IPS-15b (cell line): ENCODE measurements around the gene MYLK4.

Source experiments
- H3K27me3 ChIP-seq: one replicate; pipeline ENCODE4 v1.6.1; 2013; ENCODE audit warnings: low read length; ENCODE audit not compliant: control insufficient read depth, insufficient read depth
- H3K36me3 ChIP-seq: one replicate; pipeline ENCODE4 v1.6.1; 2013; ENCODE audit warnings: low read length; ENCODE audit not compliant: control insufficient read depth, insufficient read depth
- H3K4me1 ChIP-seq: one replicate; pipeline ENCODE4 v1.6.1; 2013; ENCODE audit warnings: mild to moderate bottlenecking, low read length; ENCODE audit not compliant: control insufficient read depth, insufficient read depth
- H3K4me3 ChIP-seq: one replicate; pipeline ENCODE4 v1.5.1; 2013; ENCODE audit warnings: low read depth, low read length
- H3K9ac ChIP-seq: one replicate; pipeline ENCODE4 v1.6.1; 2013; ENCODE audit warnings: low read depth, mild to moderate bottlenecking, low read length
- H3K9me3 ChIP-seq: one replicate; pipeline ENCODE4 v1.6.1; 2013; ENCODE audit warnings: mild to moderate bottlenecking, low read length; ENCODE audit not compliant: control insufficient read depth, insufficient read depth

MYLK4 gene

GRCh38 chr6:2706558-2706957, 44.2 kb downstream of the MYLK4 start:
- Histone ChIP-seq H3K9me3 (peaks cover 4% of the 10 kb centered on the region), H3K36me3 (no peaks in the 10 kb centered on the region), H3K4me3 (no peak overlapping the region), H3K9ac (no peak overlapping the region), H3K27me3 (no peaks in the 10 kb centered on the region), H3K4me1 (no peaks in the 10 kb centered on the region)

- no peaks in the 10 kb centered on the region for H3K9me3 ChIP-seq
- H3K36me3 ChIP-seq: no peaks in the 10 kb centered on the region
- H3K4me3 ChIP-seq: no peak overlapping the region
- H3K27me3 ChIP-seq: no peaks in the 10 kb centered on the region
- no peaks in the 10 kb centered on the region for H3K4me1 ChIP-seq
- H3K9ac ChIP-seq: no peak overlapping the region
Observed at GRCh38 chr6:2705256-2705655, 45.5 kb downstream of the MYLK4 start.

- no peaks in the 10 kb centered on the region for H3K9me3 ChIP-seq
- H3K4me1 ChIP-seq: no peaks in the 10 kb centered on the region
- H3K27me3 ChIP-seq: no peaks in the 10 kb centered on the region
- no peak overlapping the region for H3K4me3 ChIP-seq
- H3K9ac ChIP-seq: no peak overlapping the region
- no peaks in the 10 kb centered on the region for H3K36me3 ChIP-seq
Observed at GRCh38 chr6:2697291-2697690, 53.4 kb downstream of the MYLK4 start.

- Histone ChIP-seq H3K4me3 (no peak overlapping the region), H3K27me3 (no peaks in the 10 kb centered on the region)
Observed at GRCh38 chr6:2695454-2696095, 55.1 kb downstream of the MYLK4 start.

GRCh38 chr6:2693231-2693630, 57.5 kb downstream of the MYLK4 start:
- no peak overlapping the region for H3K9ac ChIP-seq
- H3K36me3 ChIP-seq: no peaks in the 10 kb centered on the region
- no peaks in the 10 kb centered on the region for H3K4me1 ChIP-seq
- H3K27me3 ChIP-seq: no peaks in the 10 kb centered on the region
- H3K9me3 ChIP-seq: no peaks in the 10 kb centered on the region
- no peak overlapping the region for H3K4me3 ChIP-seq

More at GRCh38 chr6:2695454-2696095, 55.1 kb downstream of the MYLK4 start:
- no peaks in the 10 kb centered on the region for H3K36me3 ChIP-seq
- no peaks in the 10 kb centered on the region for H3K4me1 ChIP-seq
- no peak overlapping the region for H3K9ac ChIP-seq
- no peaks in the 10 kb centered on the region for H3K9me3 ChIP-seq

GRCh38 chr6:2688401-2689064, 62.2 kb downstream of the MYLK4 start:
- H3K36me3 ChIP-seq: no peaks in the 10 kb centered on the region
- no peaks in the 10 kb centered on the region for H3K27me3 ChIP-seq
- H3K4me1 ChIP-seq: no peaks in the 10 kb centered on the region
- no peaks in the 10 kb centered on the region for H3K9me3 ChIP-seq
- H3K9ac ChIP-seq: no peak overlapping the region
- H3K4me3 ChIP-seq: no peak overlapping the region

GRCh38 chr6:2687456-2687855, 63.3 kb downstream of the MYLK4 start:
- H3K27me3 ChIP-seq: no peaks in the 10 kb centered on the region
- H3K36me3 ChIP-seq: no peaks in the 10 kb centered on the region
- no peak overlapping the region for H3K4me3 ChIP-seq
- no peaks in the 10 kb centered on the region for H3K9me3 ChIP-seq
- H3K9ac ChIP-seq: no peak overlapping the region
- H3K4me1 ChIP-seq: no peaks in the 10 kb centered on the region

- no peak overlapping the region for H3K4me3 ChIP-seq
- H3K27me3 ChIP-seq: no peaks in the 10 kb centered on the region
- H3K36me3 ChIP-seq: no peaks in the 10 kb centered on the region
- H3K4me1 ChIP-seq: no peaks in the 10 kb centered on the region
- no peaks in the 10 kb centered on the region for H3K9me3 ChIP-seq
- no peak overlapping the region for H3K9ac ChIP-seq
Observed at GRCh38 chr6:2686515-2686914, 64.2 kb downstream of the MYLK4 start.

GRCh38 chr6:2684766-2685754, 65.7 kb downstream of the MYLK4 start:
- Histone ChIP-seq H3K9me3 (no peaks in the 10 kb centered on the region), H3K9ac (no peak overlapping the region), H3K36me3 (no peaks in the 10 kb centered on the region), H3K27me3 (no peaks in the 10 kb centered on the region), H3K4me1 (no peaks in the 10 kb centered on the region), H3K4me3 (no peak overlapping the region)

- Histone ChIP-seq H3K36me3 (no peaks in the 10 kb centered on the region), H3K4me3 (no peak overlapping the region), H3K4me1 (no peaks in the 10 kb centered on the region), H3K9ac (no peak overlapping the region), H3K27me3 (no peaks in the 10 kb centered on the region), H3K9me3 (no peaks in the 10 kb centered on the region)
Observed at GRCh38 chr6:2684103-2684749, 66.5 kb downstream of the MYLK4 start.

GRCh38 chr6:2680264-2680922, 70.3 kb downstream of the MYLK4 start:
- no peak overlapping the region for H3K9ac ChIP-seq
- no peaks in the 10 kb centered on the region for H3K9me3 ChIP-seq
- no peaks in the 10 kb centered on the region for H3K4me1 ChIP-seq
- no peak overlapping the region for H3K4me3 ChIP-seq
- H3K27me3 ChIP-seq: no peaks in the 10 kb centered on the region
- H3K36me3 ChIP-seq: no peaks in the 10 kb centered on the region
